ENCODE measurements around the gene C20orf141. TPM values are rescaled to one million over a fixed set of nuclear protein-coding genes. Genes with fewer than 3 reads are reported as not detected.

C20orf141 gene
- total and polyA plus RNA-seq, 10 of the 15 experiments (the other 5 are each of a cell fraction or from before 2014, with no cell fraction given), result not detected

DNA sequence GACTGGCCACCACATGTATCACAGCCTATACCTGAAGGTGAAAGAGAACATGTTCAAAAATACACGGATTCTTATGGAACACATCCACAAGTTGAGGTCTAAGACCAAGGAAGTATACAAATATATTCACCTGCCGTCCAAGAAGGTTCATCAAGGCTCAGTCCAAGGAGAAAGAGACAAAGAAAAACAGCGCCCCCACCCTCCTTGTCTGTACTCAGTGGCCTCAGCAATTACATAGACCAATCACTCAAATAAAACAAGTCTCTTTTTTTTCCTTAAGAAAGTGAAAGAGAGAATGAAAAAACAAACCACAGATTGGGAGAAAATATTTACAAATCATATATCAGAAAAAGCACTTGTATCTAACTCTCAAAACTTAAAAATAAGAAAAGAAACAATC lies 33.8 kb upstream of the C20orf141 start:
- no peaks in the 10 kb centered on the region for H3K36me3 ChIP-seq (ENCODE audit: control insufficient read depth in 2 of 2, insufficient read depth in 2 of 2, low read length in 1 of 2)
- BruUV-seq (replicated peaks), result no TSS peak
- no peak for FAIRE-seq
- H3K4me1 ChIP-seq (ENCODE audit: control insufficient read depth, insufficient read depth, low read length), result peaks cover 3% of the 10 kb centered on the region; the same call in 1 of the 2 replicates
- ATAC-seq, result no peak
- DNase-seq (ENCODE audit: low read depth, low spot score), result no peak
- in situ Hi-C loops (cut with MboI), result no loop called here
- H3K27ac ChIP-seq (ENCODE audit: control insufficient read depth, insufficient read depth), result no peak overlapping the region
- no peak overlapping the region for H2AFZ ChIP-seq (ENCODE audit: control insufficient read depth, low read depth, low read length)
- no peak overlapping the region for H3K9ac ChIP-seq (ENCODE audit: control insufficient read depth, insufficient read depth, low read length)
- H3K4me2 ChIP-seq (ENCODE audit: control insufficient read depth, insufficient read depth), result no peak overlapping the region
- POLR2A ChIA-PET, result no interaction called here
- no peaks in the 10 kb centered on the region for H3K79me2 ChIP-seq (ENCODE audit: control insufficient read depth, insufficient read depth, low read length)
- SMC1A ChIA-PET (ENCODE audit: uncharacterized antibody, unreplicated experiment), result interaction anchor here (1.0 kb wide), 1 partner anchor 38 kb away, joined by 3 read pairs; no protein-coding TSS in a partner anchor
- H3K9me3 ChIP-seq (replicated peaks; ENCODE audit: control insufficient read depth, insufficient read depth, low read length), result peaks cover under 1% of the 10 kb centered on the region; the same call in 1 of the 3 replicates
- 6% methylated on average over 3 of the region's 3 CpGs for WGBS (ENCODE audit: insufficient coverage, insufficient replicate concordance, low lambda C conversion rate, missing lambda C conversion rate)
- TF ChIP-seq, protein P1, sequence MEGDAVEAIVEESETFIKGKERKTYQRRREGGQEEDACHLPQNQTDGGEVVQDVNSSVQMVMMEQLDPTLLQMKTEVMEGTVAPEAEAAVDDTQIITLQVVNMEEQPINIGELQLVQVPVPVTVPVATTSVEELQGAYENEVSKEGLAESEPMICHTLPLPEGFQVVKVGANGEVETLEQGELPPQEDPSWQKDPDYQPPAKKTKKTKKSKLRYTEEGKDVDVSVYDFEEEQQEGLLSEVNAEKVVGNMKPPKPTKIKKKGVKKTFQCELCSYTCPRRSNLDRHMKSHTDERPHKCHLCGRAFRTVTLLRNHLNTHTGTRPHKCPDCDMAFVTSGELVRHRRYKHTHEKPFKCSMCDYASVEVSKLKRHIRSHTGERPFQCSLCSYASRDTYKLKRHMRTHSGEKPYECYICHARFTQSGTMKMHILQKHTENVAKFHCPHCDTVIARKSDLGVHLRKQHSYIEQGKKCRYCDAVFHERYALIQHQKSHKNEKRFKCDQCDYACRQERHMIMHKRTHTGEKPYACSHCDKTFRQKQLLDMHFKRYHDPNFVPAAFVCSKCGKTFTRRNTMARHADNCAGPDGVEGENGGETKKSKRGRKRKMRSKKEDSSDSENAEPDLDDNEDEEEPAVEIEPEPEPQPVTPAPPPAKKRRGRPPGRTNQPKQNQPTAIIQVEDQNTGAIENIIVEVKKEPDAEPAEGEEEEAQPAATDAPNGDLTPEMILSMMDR (IDR thresholded peaks at IDR 0.05 in 2 of 3, conservative IDR thresholded peaks at IDR 0.05 in 1 of 3; ENCODE audit: control insufficient read depth in 2 of 3, extremely low read depth in 1 of 3, insufficient read depth in 1 of 3, low read depth in 3 of 3, low read length in 3 of 3), result peak in 1 of 3 experiments; percentile 19; a peak in 1 of 6 replicates
- TF ChIP-seq TCF7 (IDR thresholded peaks at IDR 0.05; ENCODE audit: borderline replicate concordance), result no peak
- H3K4me3 ChIP-seq, result no peak overlapping the region
- H4K20me1 ChIP-seq (ENCODE audit: control insufficient read depth, insufficient read depth), result no peaks in the 10 kb centered on the region
- H3K27me3 ChIP-seq (replicated peaks in 1 of 2; ENCODE audit: control insufficient read depth in 2 of 2, insufficient read depth in 2 of 2, low read length in 1 of 2), result peaks cover 0 to 10% of the 10 kb centered on the region in 2 experiments; a peak in 2 of 4 replicates
- intact Hi-C loops (cut with micrococcal nuclease; ENCODE audit: unreplicated experiment), result no loop called here
- CTCF ChIA-PET, result interaction anchor here (0.7 kb wide), 1 partner anchor 37 kb away, joined by 3 read pairs; no protein-coding TSS in a partner anchor
- RAD21 ChIA-PET (ENCODE audit: unreplicated experiment), result no interaction called here

DNA sequence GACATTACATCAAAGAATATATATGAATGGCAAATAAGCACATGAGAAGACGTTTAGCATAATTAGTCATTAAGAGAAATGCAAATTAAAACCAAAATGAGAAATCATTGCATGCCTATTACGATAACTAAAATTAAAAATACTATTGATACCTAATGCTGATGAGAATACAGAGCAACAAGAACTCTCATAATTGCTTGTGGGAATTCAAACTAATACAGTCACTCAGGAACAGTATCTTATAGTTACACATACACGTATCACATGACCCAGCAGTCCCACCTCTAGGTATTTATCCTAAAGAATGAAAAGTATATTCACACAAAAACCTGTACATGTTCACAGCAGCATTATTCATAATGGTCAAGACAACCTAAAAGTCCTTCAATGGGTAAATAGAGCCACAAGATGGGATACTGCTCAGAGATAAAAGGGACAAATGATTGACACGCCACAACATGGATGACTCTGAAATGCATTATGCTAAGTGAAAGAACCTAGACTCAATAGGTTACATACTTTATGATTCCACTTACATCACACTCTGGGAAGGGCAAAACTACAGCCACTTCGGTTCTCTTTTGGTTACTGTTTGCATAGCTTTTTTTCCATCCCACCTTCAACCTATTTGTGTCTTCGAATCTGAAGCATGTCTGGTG lies 30.8 kb upstream of the C20orf141 start:
- no peaks in the 10 kb centered on the region for H3K9me3 ChIP-seq (replicated peaks; ENCODE audit: control insufficient read depth, insufficient read depth, low read length)
- FAIRE-seq (no peak), ATAC-seq (no peak), DNase-seq (ENCODE audit: low read depth, low spot score) (no peak)
- no peak overlapping the region for H3K27ac ChIP-seq (ENCODE audit: control insufficient read depth, insufficient read depth)
- in situ Hi-C loops (cut with MboI), result no loop called here
- no peaks in the 10 kb centered on the region for H3K4me1 ChIP-seq (ENCODE audit: control insufficient read depth, insufficient read depth, low read length)
- H3K79me2 ChIP-seq (ENCODE audit: control insufficient read depth, insufficient read depth, low read length), result no peaks in the 10 kb centered on the region
- SMC1A ChIA-PET (ENCODE audit: uncharacterized antibody, unreplicated experiment), result no interaction called here
- H3K9ac ChIP-seq (ENCODE audit: control insufficient read depth, insufficient read depth, low read length), result no peak overlapping the region
- H2AFZ ChIP-seq (ENCODE audit: control insufficient read depth, low read depth, low read length), result no peak overlapping the region
- intact Hi-C loops (cut with micrococcal nuclease; ENCODE audit: unreplicated experiment), result no loop called here
- CTCF ChIA-PET, result no interaction called here
- H3K36me3 ChIP-seq (ENCODE audit: control insufficient read depth in 2 of 2, insufficient read depth in 2 of 2, low read length in 1 of 2), result no peaks in the 10 kb centered on the region
- H3K4me2 ChIP-seq (ENCODE audit: control insufficient read depth, insufficient read depth), result no peak overlapping the region
- 18% methylated on average over 6 of the region's 6 CpGs for WGBS (ENCODE audit: insufficient coverage, insufficient replicate concordance, low lambda C conversion rate, missing lambda C conversion rate)
- H3K27me3 ChIP-seq (replicated peaks in 1 of 2; ENCODE audit: control insufficient read depth in 2 of 2, insufficient read depth in 2 of 2, low read length in 1 of 2), result peaks cover 0 to 10% of the 10 kb centered on the region in 2 experiments; a peak in 2 of 4 replicates
- no peaks in the 10 kb centered on the region for H4K20me1 ChIP-seq (ENCODE audit: control insufficient read depth, insufficient read depth)
- POLR2A ChIA-PET, result no interaction called here
- no TSS peak for BruUV-seq (replicated peaks)
- RAD21 ChIA-PET (ENCODE audit: unreplicated experiment), result no interaction called here
- H3K4me3 ChIP-seq, result no peak overlapping the region
- no peak for TF ChIP-seq ZNF384 (IDR thresholded peaks at IDR 0.05; ENCODE audit: borderline replicate concordance, low read depth, low read length)
- no peak for TF ChIP-seq ZBED1 (IDR thresholded peaks at IDR 0.05; ENCODE audit: borderline replicate concordance)
- TF ChIP-seq, protein P2, sequence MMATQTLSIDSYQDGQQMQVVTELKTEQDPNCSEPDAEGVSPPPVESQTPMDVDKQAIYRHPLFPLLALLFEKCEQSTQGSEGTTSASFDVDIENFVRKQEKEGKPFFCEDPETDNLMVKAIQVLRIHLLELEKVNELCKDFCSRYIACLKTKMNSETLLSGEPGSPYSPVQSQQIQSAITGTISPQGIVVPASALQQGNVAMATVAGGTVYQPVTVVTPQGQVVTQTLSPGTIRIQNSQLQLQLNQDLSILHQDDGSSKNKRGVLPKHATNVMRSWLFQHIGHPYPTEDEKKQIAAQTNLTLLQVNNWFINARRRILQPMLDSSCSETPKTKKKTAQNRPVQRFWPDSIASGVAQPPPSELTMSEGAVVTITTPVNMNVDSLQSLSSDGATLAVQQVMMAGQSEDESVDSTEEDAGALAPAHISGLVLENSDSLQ (IDR thresholded peaks at IDR 0.05), result peak; percentile 27; the same call in 1 of the 2 replicates
- TF ChIP-seq, protein P3, sequence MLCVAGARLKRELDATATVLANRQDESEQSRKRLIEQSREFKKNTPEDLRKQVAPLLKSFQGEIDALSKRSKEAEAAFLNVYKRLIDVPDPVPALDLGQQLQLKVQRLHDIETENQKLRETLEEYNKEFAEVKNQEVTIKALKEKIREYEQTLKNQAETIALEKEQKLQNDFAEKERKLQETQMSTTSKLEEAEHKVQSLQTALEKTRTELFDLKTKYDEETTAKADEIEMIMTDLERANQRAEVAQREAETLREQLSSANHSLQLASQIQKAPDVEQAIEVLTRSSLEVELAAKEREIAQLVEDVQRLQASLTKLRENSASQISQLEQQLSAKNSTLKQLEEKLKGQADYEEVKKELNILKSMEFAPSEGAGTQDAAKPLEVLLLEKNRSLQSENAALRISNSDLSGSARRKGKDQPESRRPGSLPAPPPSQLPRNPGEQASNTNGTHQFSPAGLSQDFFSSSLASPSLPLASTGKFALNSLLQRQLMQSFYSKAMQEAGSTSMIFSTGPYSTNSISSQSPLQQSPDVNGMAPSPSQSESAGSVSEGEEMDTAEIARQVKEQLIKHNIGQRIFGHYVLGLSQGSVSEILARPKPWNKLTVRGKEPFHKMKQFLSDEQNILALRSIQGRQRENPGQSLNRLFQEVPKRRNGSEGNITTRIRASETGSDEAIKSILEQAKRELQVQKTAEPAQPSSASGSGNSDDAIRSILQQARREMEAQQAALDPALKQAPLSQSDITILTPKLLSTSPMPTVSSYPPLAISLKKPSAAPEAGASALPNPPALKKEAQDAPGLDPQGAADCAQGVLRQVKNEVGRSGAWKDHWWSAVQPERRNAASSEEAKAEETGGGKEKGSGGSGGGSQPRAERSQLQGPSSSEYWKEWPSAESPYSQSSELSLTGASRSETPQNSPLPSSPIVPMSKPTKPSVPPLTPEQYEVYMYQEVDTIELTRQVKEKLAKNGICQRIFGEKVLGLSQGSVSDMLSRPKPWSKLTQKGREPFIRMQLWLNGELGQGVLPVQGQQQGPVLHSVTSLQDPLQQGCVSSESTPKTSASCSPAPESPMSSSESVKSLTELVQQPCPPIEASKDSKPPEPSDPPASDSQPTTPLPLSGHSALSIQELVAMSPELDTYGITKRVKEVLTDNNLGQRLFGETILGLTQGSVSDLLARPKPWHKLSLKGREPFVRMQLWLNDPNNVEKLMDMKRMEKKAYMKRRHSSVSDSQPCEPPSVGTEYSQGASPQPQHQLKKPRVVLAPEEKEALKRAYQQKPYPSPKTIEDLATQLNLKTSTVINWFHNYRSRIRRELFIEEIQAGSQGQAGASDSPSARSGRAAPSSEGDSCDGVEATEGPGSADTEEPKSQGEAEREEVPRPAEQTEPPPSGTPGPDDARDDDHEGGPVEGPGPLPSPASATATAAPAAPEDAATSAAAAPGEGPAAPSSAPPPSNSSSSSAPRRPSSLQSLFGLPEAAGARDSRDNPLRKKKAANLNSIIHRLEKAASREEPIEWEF (IDR thresholded peaks at IDR 0.05; ENCODE audit: insufficient replicate concordance, low read depth, low read length), result no peak
- TF ChIP-seq TCF3 (IDR thresholded peaks at IDR 0.05; ENCODE audit: borderline replicate concordance, insufficient read depth, low read depth, low read length), result no peak
